Islet of Langerhans (tissue), 1 donor: ENCODE data around the gene EEF1AKMT3.

Experiments
- FAIRE-seq: peaks from one replicate; lab custom pipeline; 2011; peaks lifted over from hg19 to GRCh38; lab: Jason Lieb, UNC

Gene EEF1AKMT3

GRCh38 chr12:57772429-57773322 lies at the start of gene EEF1AKMT3:
TSS of gene EEF1AKMT3 (plus strand) at chr12:57772614. CDS start at chr12:57772725, 111 bp downstream.
- no peak for FAIRE-seq

DNA sequence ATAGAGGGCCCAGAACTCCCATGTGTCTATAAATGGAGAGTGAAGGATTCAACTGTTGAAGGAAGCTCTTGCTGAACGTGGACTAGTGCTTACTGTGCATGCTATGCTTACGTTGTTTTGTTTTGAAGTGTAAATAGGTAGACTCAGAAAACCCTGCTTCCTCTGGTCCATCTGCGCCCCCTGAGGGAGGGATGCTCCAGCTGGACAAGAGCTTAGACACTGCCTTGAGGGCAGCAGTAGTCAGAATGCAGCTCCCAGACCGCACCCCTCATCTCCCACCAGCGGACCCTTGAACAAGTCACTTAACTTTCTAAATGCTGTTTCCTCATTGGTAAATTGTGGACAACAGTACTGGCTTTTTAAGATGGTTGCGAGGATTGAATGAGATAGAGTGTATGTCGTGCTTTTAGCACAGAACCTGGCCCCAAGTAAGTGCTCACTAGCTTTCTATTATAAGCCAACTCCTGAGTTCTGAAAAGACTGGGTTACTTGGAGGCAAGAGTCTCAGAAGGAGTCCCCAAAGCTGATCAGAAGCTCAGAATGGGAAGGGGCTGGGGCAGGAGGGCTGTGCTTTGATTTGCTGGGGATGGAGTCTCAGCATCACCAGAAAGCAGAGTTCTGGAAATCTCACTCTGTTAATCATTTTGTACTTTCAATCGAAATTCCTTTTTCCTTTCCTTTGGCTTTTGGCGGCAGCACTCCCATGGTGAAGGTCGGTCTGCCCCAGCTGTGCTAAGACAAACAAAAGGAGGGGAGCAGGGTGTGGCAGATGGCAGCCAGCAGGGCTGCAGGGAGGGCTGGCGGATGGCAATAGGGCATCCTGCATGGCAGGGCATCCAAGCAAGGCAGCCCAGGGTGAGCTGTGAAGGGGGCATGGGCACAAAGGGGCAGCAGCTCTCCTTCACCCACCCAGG lies 49.4 kb upstream of the EEF1AKMT3 start:
- FAIRE-seq = no peak

- FAIRE-seq = no peak
These were observed 48.8 kb upstream of the EEF1AKMT3 start for GRCh38 chr12:57723630-57723962.

DNA sequence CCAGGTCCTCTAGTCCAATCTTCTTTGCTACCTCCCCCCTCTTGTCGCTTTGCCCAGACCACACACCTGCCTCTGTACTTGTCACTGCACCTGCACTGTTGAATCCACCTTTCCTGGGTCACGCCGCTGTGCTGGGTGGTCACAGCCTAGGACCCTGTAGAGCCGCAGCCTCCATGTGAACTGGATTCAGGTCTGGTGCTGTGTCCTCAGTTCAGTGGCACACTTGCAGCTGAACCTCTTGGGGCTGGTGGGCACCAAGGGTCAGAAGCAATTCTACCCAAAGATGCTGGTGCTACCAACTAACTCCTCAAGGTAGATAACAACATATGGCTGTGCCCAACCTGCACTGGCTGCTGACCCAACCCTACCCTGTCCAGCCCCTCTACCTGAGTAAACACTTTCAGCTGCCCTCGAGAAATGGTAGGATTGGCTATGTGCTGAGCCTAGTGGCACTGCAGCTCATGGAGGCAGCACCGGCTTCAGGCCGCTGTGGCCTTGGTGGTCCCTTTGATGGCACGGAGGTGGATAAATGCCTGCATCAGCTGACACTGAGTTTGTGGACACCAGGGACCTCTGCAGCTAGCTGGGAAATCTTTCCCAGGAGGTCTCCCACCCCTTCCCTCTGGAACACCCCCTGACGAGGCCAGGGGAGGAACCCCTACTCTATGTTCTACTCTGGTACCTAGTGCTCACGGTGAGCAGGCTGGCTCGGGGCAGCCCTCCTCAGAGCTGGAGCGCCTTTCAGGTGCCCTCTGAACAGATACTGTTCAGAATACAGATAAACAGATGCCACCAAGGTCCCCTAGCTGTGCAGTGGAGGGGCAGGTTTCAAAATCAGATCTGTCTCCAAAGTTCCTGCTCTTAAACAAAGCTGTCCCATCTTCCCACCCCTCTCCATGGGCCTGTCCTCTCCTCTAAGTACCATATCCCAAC lies 48.1 kb upstream of the EEF1AKMT3 start:
- FAIRE-seq = no peak

DNA sequence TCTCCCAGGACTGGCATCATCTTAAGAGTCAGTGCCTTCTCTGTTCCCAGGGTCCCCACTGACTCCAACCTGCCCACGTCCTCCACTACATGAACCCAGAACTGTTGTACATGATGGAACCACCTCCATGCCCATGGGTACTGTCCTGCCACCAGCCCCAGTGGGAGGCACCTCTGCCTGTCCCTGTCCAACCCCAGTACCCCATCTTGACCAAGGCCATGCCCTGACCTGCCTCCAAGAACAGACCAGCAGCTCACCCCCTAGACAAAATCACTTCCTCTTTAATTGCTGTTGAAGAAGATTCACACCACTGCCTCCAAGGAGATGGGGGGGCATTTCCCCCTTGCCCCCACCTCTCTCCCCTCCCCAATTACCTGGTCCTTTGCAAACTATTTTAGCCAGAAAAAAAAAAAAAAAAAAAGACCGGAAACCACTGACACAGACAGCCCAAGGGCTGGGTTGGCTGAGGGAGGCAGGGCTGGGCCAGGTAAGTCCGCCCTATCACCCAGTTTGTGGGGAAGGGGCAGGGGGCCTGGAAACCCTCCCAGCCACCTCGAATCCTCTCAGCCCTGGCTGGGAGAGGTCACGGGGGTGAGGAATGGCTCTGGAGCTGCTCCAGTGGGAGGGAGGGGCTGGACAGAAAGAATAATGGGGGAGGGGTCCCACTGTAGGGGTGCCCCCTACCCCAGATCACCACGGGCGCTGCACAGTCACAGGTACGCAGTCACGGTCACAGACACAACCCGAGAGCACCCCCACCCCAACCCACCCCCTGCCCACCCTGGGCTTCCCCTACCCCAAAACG lies 47.3 kb upstream of the EEF1AKMT3 start:
- no peak for FAIRE-seq

DNA sequence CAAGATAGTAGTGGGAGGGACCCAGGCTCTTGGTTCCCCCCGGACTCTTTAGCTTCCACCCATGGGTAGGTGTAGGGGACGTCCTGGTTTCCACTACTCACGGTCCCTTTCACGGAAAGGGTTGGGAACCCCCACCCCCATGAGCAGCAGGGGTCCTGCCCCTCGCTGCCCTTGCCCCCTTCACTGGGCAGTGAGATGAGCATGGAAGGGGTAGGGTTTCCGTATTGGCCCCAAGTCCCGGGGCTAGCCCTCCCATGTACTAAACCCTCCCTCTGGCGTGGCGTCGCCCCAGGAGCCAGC lies 46.6 kb upstream of the EEF1AKMT3 start:
- FAIRE-seq = no peak

DNA sequence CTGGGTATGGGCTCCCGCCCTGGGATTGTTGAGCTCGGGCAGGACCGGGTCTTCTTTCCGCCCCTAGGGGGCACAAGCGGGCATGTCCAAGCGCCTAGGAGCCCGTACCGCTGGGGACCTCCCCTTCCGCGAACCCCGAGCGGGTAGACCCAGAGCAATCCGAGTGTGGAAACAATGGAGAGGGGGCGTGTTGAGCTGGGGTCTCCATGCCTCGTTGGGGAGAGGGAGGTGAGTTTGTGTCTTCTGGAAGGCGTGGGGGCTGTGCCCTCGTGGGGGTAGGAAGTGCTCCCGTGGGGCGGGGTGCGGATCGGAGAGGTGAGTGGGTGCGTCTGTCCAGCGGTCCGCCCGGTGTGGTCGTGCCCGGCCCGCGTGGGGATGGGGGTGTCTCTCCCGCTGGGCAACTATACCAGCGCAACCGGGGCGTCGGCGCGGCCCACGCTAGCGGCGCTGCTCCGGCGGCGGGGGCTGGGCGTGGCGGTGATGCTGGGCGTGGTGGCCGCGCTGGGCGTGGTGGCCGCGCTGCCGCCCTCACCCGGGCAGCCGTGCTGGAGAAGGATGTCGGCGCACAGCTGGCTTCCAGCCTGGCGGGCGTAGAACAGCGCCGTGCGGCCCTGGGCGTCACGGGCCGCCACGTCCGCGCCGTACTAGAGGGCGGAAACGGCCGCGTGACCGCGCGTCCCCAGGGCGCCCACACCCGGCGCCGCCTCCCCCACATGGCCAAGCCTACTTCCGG lies 46.1 kb upstream of the EEF1AKMT3 start:
- no peak for FAIRE-seq

DNA sequence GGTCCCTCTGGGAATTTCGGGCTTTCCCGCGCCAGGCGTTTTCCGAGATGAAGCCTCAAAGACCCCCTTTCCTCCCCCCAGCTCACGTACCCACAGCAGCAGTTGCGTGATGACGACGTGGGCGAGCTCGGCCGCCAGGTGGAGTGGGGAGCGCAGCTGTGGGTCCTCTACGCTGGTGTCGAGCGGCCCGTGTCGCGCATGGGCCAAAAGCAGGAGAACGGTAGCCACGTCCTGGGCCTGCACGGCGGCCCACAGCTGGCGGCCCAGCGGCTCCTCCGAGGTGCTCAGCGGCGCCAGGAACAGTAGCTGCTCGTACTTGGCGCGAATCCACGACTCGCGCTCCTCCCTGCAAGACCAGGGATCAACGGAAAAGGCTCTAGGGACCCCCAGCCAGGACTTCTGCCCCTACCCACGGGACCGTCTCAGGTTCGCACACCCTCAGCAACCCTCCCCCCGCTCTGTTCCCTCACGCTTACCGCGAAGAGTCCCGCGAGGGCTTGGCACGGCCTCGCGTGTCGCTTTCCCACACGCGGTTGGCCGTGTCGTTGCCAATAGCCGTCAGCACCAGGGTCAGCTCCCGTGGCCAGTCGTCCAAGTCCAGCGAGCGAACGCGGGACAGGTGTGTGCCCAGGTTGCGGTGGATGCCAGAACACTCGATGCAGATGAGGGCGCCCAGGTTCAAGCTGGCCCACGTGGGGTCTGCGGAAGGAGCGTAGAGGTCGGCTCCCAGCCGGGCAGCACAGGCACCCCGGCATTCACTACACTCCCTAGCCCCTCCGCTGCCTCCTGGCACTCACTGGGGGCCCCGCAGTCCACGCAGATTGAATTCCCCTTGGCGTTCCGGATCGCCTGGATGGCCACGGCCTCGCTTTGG lies 45.3 kb upstream of the EEF1AKMT3 start:
- FAIRE-seq = no peak

DNA sequence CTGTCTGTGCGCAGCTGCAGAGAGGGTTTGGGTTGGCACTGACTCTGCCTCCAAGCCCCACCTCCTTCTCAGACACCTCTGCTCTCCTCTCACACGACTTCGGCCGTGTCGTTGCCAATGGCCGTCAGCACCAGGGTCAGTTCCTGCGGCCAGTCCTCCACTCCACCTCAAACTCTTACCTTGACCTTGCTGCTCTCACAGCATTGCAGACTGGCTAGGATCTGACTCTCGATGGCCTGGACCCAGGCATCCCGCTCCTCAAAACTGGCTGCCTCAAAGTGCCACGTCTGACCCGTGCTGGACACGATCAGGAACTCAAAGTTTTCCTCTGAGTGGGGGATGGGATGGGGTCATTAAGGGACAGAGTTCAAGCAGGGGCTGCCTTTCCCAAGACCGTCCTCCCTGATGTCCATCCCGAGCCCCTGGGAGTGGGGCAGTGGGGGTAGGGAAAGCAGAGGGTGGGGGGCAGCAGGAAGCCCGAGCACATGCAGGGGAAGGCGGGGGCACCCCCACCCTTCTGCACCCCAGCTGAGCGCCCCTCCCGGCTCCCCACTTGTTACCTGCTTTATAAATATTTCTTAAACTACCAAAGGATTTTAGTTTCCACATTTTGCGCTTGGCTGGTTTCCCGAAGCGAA lies 44.5 kb upstream of the EEF1AKMT3 start:
- no peak for FAIRE-seq

- FAIRE-seq = no peak
These were observed 43.0 kb upstream of the EEF1AKMT3 start for GRCh38 chr12:57729321-57729844.

GRCh38 chr12:57730336-57731067 lies 41.9 kb upstream of the EEF1AKMT3 start:
- FAIRE-seq = no peak

DNA sequence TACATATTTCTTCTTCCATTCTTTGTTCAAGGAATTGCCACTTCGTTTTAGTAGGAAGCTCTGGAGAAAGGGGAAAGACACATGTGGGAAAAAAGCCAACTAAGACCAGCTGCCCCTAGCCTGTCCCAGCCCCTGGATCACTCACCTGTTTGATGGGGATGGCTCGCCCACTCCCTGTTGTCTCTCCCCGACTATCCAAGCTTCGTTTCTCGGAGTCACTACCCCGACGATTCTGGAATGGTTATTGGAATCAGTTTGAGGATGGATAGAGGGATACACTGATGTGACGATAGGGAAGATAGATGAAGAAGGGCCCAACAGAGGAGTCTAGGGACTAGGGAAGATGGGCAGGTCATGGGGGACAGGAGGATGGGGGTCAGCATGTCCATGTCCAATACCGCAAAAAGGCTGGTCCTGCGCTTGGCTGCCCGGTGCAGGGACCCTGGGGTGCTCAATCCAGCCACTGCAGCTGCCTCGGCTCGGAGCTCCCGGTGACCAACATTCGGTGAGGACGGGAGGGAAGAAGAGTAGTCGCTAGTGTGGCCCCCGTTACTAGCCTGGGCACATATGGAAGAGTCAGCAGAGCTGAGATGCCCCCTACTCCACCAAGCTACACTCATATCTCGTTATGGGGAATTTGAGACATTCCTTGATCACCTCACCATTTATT lies 40.9 kb upstream of the EEF1AKMT3 start:
- no peak for FAIRE-seq

DNA sequence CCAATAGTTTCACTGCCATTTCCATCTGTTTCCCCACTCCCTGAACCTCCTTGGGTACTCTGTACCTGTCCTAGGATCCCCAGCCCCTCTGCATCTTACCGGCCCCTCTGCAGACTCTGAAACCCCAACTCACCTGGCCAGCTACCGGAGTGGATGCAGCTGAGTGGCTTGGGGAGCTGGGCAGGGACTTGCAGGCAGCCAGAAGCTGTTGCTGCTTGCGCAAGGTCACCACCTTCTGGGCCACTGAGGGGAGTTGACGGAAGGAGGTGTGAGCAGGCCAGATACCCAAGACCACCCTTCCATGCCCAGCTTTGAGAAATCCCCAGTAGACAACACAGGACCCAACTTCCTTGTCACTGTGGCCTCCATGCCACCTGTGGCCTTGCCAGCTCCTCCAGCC lies 40.1 kb upstream of the EEF1AKMT3 start:
- FAIRE-seq = no peak

GRCh38 chr12:57732726-57733593 lies 39.5 kb upstream of the EEF1AKMT3 start:
- FAIRE-seq = no peak

DNA sequence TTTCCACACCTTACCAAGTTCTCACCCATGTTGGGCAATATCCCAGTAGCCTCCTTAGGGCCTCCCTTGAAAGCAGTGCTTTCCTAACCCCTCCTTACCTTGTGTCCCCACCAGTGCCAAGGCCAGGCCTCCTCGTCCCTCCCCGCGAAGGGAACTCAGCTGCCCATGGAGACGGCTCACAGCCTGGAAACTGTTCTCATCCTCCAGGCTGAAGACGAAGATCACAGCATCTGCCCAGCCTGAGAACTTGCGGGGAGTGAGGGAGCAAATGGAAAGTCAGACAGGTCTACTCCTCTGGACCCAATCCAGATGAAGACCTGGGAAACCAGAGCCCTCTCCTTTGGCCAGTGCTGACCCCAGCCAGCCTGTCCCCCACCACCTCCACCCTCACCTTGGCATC lies 38.5 kb upstream of the EEF1AKMT3 start:
- no peak for FAIRE-seq

DNA sequence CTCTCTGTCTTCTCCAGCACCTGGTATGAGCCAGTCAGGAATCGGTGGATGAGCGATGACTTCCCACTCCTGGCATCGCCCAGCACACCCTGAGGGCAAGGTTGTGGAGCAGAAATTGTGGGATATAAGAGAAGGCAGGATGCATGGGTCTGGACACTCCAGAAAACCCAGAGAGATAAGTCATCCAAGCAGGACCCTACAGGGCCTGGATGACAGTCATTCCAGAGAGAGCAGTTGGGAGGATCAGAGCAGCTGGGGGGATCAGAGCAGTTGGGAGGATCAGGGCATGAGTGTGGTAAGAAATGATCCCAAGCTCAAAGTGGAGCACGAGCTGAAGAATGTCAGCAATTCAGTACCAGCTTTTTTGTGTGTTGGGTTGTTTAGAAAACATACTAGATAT lies 37.8 kb upstream of the EEF1AKMT3 start:
- FAIRE-seq = no peak
